Ureter (tissue), 1 donor: Measurements from ENCODE around the gene GCC1. TPM values are rescaled to one million over a fixed set of nuclear protein-coding genes. Genes with fewer than 3 reads are reported as not detected.

Experiments used
- DNase-seq: peaks from one replicate; pipeline ENCODE4 v3.0.0-alpha.2; 2020; ENCODE audit warnings: low spot score
- total RNA-seq: library from RNA; stranded (reverse); gene quantifications from one replicate; pipeline ENCODE4 v1.2.4, GENCODE V29; 2023
- donor health status: DM: yes; HTN: yes; CAD: no.

Gene GCC1
- total RNA-seq, 1 donor from 2014 or later: 15.7 TPM

DNA sequence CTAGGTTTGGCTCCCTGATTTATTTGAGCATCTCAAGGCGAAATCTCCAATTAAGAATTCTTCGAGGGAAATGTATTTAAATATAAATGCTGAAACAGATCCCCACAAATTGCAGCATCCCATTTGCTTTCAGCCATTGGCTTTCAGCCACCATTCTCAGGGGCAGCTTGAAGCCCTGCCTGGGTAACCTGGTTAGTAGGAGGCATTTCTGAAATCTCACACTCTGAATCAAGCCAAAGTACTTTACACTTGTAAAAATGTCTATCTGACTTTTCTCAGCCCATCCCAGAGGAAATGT lies 49.1 kb downstream of the GCC1 start:
- DNase-seq: no peak

DNA sequence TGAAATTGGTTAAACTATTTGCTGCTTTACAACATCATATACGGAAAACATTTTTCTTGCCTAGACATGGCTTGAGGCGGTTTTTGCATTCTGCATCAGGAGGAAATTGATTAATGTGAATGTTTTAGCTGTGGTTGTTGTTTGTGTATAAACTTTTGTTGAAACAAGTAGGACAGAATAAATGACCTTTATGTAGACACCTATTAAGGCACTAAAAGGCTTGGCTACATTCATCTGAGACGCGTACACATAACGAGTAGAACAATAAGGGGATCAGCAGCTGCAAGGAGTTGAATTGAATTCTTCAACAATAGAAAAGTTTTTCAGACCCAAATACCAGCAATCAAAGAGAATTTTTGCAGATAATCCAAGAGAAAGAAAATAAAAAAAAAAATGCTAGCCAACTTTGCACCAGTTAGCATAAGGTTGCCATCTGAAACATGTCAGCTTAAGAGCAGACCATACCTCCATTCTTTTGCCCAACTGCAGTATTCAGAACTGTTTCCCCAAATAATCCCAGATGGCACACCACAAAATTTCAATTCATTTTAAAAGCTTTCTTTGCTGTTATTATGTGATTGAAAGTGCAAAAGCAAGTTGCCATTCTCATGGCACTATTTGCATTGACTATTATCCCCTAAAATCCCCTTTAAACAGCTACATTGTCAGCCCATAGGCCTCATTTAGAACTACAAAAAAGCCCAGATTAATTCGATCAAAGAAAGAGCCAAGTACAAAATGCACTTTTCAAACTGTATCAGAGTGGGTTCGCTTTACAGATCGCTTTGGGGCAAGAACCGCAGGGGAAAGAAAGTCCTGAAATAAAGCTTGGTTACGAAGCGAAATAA lies 49.6 kb downstream of the GCC1 start:
- no peak for DNase-seq

DNA sequence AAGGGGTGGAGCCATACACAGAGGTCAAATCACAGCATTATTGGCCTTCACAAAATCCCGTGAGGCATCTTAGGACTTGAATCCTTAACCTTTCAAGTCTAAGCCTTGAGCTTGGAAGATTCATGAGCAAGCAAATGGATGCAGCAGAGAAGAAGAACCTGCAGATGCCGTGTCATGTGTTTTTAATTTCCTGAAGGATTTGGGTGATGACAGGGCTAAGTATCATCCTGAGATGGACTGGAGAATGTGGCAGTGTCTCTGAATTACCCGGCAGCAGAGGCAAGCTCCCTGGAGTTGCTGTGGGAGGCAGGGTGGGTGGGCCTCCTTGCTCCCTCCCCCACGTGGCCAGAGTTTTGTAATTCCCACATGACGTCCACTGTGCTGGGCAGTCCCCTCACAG lies 50.8 kb downstream of the GCC1 start:
- no peak for DNase-seq

DNA sequence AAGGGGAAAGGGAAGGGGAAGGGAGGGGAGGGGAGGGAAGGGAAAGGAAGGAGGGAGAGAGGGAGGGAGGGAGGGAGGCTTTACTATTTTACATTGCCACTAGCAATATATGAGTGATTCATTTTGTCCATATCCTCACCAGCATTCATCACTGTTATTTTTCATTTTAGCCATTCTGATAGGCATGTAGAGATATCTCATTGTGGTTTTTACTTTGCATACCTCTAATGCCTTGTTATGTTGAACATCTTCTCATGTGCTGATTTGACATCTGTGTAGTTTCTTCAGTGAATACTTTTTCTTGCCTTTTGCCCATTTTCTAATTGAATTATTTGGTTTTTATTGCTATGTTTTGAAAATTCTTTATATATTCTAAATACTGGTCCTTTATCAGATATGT lies 52.7 kb downstream of the GCC1 start:
- no peak for DNase-seq

DNA sequence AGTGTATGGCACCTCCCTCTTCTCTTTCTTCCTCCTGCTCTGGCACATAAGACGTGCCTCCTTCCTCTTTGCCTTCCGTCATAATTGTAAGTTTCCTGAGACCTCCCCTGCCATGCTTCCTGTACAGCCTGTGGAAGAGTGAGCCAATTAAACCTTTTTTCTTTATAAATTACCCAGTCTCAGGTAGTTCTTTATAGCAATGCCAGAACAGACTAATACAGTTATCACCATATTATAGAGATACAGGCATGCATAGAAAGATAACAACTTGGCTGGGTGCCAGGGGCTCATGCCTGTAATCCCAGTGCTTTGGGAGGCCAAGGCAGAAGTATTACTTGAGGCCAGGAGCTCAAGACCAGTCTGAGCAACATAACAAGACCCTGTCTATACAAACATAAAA lies 53.2 kb downstream of the GCC1 start:
- DNase-seq: no peak

Other genes starting within 250 kb of the GCC1 start
- gene ZNF800, start 192.9 kb downstream of the GCC1 start, total RNA-seq: 42.1 TPM
- 121 TPM for gene ARF5, start 2.8 kb upstream of the GCC1 start, total RNA-seq
- 0.47 TPM for gene FSCN3, start 8.1 kb upstream of the GCC1 start, total RNA-seq
- gene PAX4, start 32.5 kb upstream of the GCC1 start, total RNA-seq: not detected
- 208 TPM for gene SND1, start 66.6 kb upstream of the GCC1 start, total RNA-seq